ENCODE results near the gene HOXC12. TPM values are rescaled to one million over a fixed set of nuclear protein-coding genes. Genes with fewer than 3 reads are reported as not detected.
A peak's percentile ranks its signal among the peaks of the same experiment; 100 is the strongest.

Gene HOXC12
- total RNA-seq, 2 donors from 2014 or later, result not detected

- Mint-ChIP-seq H3K36me3 (ENCODE audit: insufficient read depth in 2 of 2) (peaks cover 3% of the 10 kb centered on the region in 2 donors), H3K9me3 (no peaks in the 10 kb centered on the region), H3K27ac (peak overlapping the region; percentile 75), H3K4me1 (ENCODE audit: low read depth) (peaks cover 17% of the 10 kb centered on the region), H3K4me3 (peak overlapping the region; percentile 72 to 76), H3K27me3 (ENCODE audit: low read depth) (peaks cover 85% of the 10 kb centered on the region)
- no peak for DNase-seq
- ATAC-seq (replicated peaks in 1 of 2), result no peak
Measured at GRCh38 chr12:53973236-53974042, 18.7 kb downstream of the HOXC12 start.

- peak within 1 kb of the TSS; percentile 38 for H3K27ac Mint-ChIP-seq
- peak; percentile 53 to 57 for ATAC-seq (replicated peaks in 1 of 2)
Measured at GRCh38 chr12:53974084-53975063, 19.7 kb downstream of the HOXC12 start, which contains the start of gene HOTAIR. Gene HOTAIR, minus strand, starts transcription at chr12:53974954.

GRCh38 chr12:53975064-53975471 lies 20.4 kb downstream of the HOXC12 start:
- Mint-ChIP-seq H3K36me3 (ENCODE audit: insufficient read depth in 2 of 2) (peaks cover 3% of the 10 kb centered on the region in 2 donors), H3K4me1 (ENCODE audit: low read depth) (peaks cover 17% of the 10 kb centered on the region), H3K9me3 (no peaks in the 10 kb centered on the region), H3K27ac (no peak overlapping the region), H3K4me3 (peak overlapping the region; percentile 63 to 77), H3K27me3 (ENCODE audit: low read depth) (peaks cover 85% of the 10 kb centered on the region)
- ATAC-seq (replicated peaks in 1 of 2) (no peak), DNase-seq (no peak)

More at GRCh38 chr12:53974084-53975063, 19.7 kb downstream of the HOXC12 start, which contains the start of gene HOTAIR:
- Mint-ChIP-seq H3K9me3 (no peaks in the 10 kb centered on the region), H3K4me3 (peak within 1 kb of the TSS; percentile 76 to 77), H3K27me3 (ENCODE audit: low read depth) (peaks cover 85% of the 10 kb centered on the region), H3K4me1 (ENCODE audit: low read depth) (peaks cover 17% of the 10 kb centered on the region), H3K36me3 (ENCODE audit: insufficient read depth in 2 of 2) (peaks cover 3% of the 10 kb centered on the region in 2 donors)
- peak; percentile 40 to 52 for DNase-seq

- Mint-ChIP-seq H3K27ac (no peak overlapping the region), H3K27me3 (ENCODE audit: low read depth) (peaks cover 85% of the 10 kb centered on the region)
Measured at GRCh38 chr12:53975479-53976152, 20.9 kb downstream of the HOXC12 start.

GRCh38 chr12:53976172-53976822 lies 21.6 kb downstream of the HOXC12 start:
- Mint-ChIP-seq H3K27me3 (ENCODE audit: low read depth) (peaks cover 85% of the 10 kb centered on the region), H3K27ac (no peak overlapping the region), H3K4me1 (ENCODE audit: low read depth) (peaks cover 28% of the 10 kb centered on the region), H3K9me3 (no peaks in the 10 kb centered on the region), H3K36me3 (ENCODE audit: insufficient read depth in 2 of 2) (peaks cover 3% of the 10 kb centered on the region in 2 donors), H3K4me3 (no peak overlapping the region)
- ATAC-seq (replicated peaks in 1 of 2) (no peak), DNase-seq (no peak)

More at GRCh38 chr12:53975479-53976152, 20.9 kb downstream of the HOXC12 start:
- DNase-seq (no peak), ATAC-seq (replicated peaks in 1 of 2) (no peak)
- Mint-ChIP-seq H3K36me3 (ENCODE audit: insufficient read depth in 2 of 2) (peaks cover 3% of the 10 kb centered on the region in 2 donors), H3K4me3 (peak overlapping the region; percentile 63 to 77), H3K9me3 (no peaks in the 10 kb centered on the region), H3K4me1 (ENCODE audit: low read depth) (peaks cover 23% of the 10 kb centered on the region)

- Mint-ChIP-seq H3K4me1 (ENCODE audit: low read depth) (peaks cover 28% of the 10 kb centered on the region), H3K27me3 (ENCODE audit: low read depth) (peaks cover 85% of the 10 kb centered on the region), H3K27ac (no peak overlapping the region), H3K36me3 (ENCODE audit: insufficient read depth in 2 of 2) (peaks cover 3% of the 10 kb centered on the region in 2 donors), H3K4me3 (no peak overlapping the region), H3K9me3 (no peaks in the 10 kb centered on the region)
- ATAC-seq (replicated peaks in 1 of 2), result no peak
- DNase-seq, result no peak
Measured at GRCh38 chr12:53976823-53977595, 22.3 kb downstream of the HOXC12 start.

GRCh38 chr12:53977596-53978445 lies 23.1 kb downstream of the HOXC12 start:
- H3K36me3 Mint-ChIP-seq (ENCODE audit: insufficient read depth in 2 of 2), result peaks cover 3% of the 10 kb centered on the region in 2 donors
- no peak overlapping the region for H3K4me3 Mint-ChIP-seq
- H3K9me3 Mint-ChIP-seq, result no peaks in the 10 kb centered on the region
- peaks cover 85% of the 10 kb centered on the region for H3K27me3 Mint-ChIP-seq (ENCODE audit: low read depth)
- ATAC-seq (replicated peaks in 1 of 2) (no peak), DNase-seq (no peak)
- H3K27ac Mint-ChIP-seq, result no peak overlapping the region
- peaks cover 27% of the 10 kb centered on the region for H3K4me1 Mint-ChIP-seq (ENCODE audit: low read depth)

- no peak overlapping the region for H3K4me3 Mint-ChIP-seq
- no peaks in the 10 kb centered on the region for H3K36me3 Mint-ChIP-seq (ENCODE audit: insufficient read depth in 2 of 2)
- DNase-seq, result no peak
- peaks cover 86% of the 10 kb centered on the region for H3K27me3 Mint-ChIP-seq (ENCODE audit: low read depth)
- H3K4me1 Mint-ChIP-seq (ENCODE audit: low read depth), result peaks cover 25% of the 10 kb centered on the region
- no peak for ATAC-seq (replicated peaks in 1 of 2)
- H3K27ac Mint-ChIP-seq, result no peak overlapping the region
- H3K9me3 Mint-ChIP-seq, result no peaks in the 10 kb centered on the region
Measured at GRCh38 chr12:53978477-53979356, 24.0 kb downstream of the HOXC12 start.

GRCh38 chr12:53980104-53980801 lies 25.6 kb downstream of the HOXC12 start:
- Mint-ChIP-seq H3K27ac (peak overlapping the region; percentile 54), H3K9me3 (no peaks in the 10 kb centered on the region), H3K27me3 (ENCODE audit: low read depth) (peaks cover 97% of the 10 kb centered on the region), H3K4me1 (ENCODE audit: low read depth) (peaks cover 32% of the 10 kb centered on the region), H3K4me3 (no peak overlapping the region), H3K36me3 (ENCODE audit: insufficient read depth in 2 of 2) (no peaks in the 10 kb centered on the region)
- ATAC-seq (replicated peaks in 1 of 2) (no peak), DNase-seq (no peak)
